ENCODE results near the gene RNF182.
"Not testable (repeated sequence)": the region's sequence is repeated elsewhere in the genome, so short reads cannot be mapped to it uniquely, and the experiment has no call there.

RNF182 gene

GRCh38 chr6:14016432-14016831 lies 91.7 kb downstream of the RNF182 start:
- TF ChIP-seq ZNF274 (IDR thresholded peaks at IDR 0.05; ENCODE audit: low read depth, low read length) = no peak
- no peak overlapping the region for H3K4me3 ChIP-seq (ENCODE audit: low read length)

GRCh38 chr6:14016935-14017625 lies 92.3 kb downstream of the RNF182 start:
- no peak overlapping the region for H3K4me3 ChIP-seq (ENCODE audit: low read length)
- no peak for TF ChIP-seq ZNF274 (IDR thresholded peaks at IDR 0.05; ENCODE audit: low read depth, low read length)

- no peak for TF ChIP-seq ZNF274 (IDR thresholded peaks at IDR 0.05; ENCODE audit: low read depth, low read length)
- no peak overlapping the region for H3K4me3 ChIP-seq (ENCODE audit: low read length)
These were observed 93.1 kb downstream of the RNF182 start for GRCh38 chr6:14017626-14018475.

- not testable (repeated sequence) for H3K4me3 ChIP-seq (ENCODE audit: low read length)
These were observed 93.8 kb downstream of the RNF182 start for GRCh38 chr6:14018559-14018958.

GRCh38 chr6:14020551-14020950 lies 95.8 kb downstream of the RNF182 start:
- no peak for TF ChIP-seq ZNF274 (IDR thresholded peaks at IDR 0.05; ENCODE audit: low read depth, low read length)
- no peak overlapping the region for H3K4me3 ChIP-seq (ENCODE audit: low read length)

- no peak for TF ChIP-seq ZNF274 (IDR thresholded peaks at IDR 0.05; ENCODE audit: low read depth, low read length)
- no peak overlapping the region for H3K4me3 ChIP-seq (ENCODE audit: low read length)
These were observed 96.7 kb downstream of the RNF182 start for GRCh38 chr6:14021449-14021848.

- H3K4me3 ChIP-seq (ENCODE audit: low read length) = no peak overlapping the region
- TF ChIP-seq ZNF274 (IDR thresholded peaks at IDR 0.05; ENCODE audit: low read depth, low read length) = no peak
These were observed 97.9 kb downstream of the RNF182 start for GRCh38 chr6:14022673-14023072.

- TF ChIP-seq ZNF274 (IDR thresholded peaks at IDR 0.05; ENCODE audit: low read depth, low read length) = no peak
- H3K4me3 ChIP-seq (ENCODE audit: low read length) = no peak overlapping the region
These were observed 99.1 kb downstream of the RNF182 start for GRCh38 chr6:14023855-14024254.

- no peak for TF ChIP-seq ZNF274 (IDR thresholded peaks at IDR 0.05; ENCODE audit: low read depth, low read length)
- no peak overlapping the region for H3K4me3 ChIP-seq (ENCODE audit: low read length)
These were observed 100.4 kb downstream of the RNF182 start for GRCh38 chr6:14025160-14025559.

GRCh38 chr6:14026831-14027539 lies 102.2 kb downstream of the RNF182 start:
- TF ChIP-seq ZNF274 (IDR thresholded peaks at IDR 0.05; ENCODE audit: low read depth, low read length) = no peak
- no peak overlapping the region for H3K4me3 ChIP-seq (ENCODE audit: low read length)

- no peak overlapping the region for H3K4me3 ChIP-seq (ENCODE audit: low read length)
- TF ChIP-seq ZNF274 (IDR thresholded peaks at IDR 0.05; ENCODE audit: low read depth, low read length) = no peak
These were observed 103.9 kb downstream of the RNF182 start for GRCh38 chr6:14028631-14029030.

GRCh38 chr6:14029605-14030004 lies 104.9 kb downstream of the RNF182 start:
- no peak overlapping the region for H3K4me3 ChIP-seq (ENCODE audit: low read length)
- no peak for TF ChIP-seq ZNF274 (IDR thresholded peaks at IDR 0.05; ENCODE audit: low read depth, low read length)
